RWPE2 (cell line): ENCODE data around the gene ARSG.

Source experiments
- ATAC-seq: fragments of 200-7000 bp; cut with Tn5 transposase; 3 replicates; pipeline ENCODE4 v1.9.1; 2021; ENCODE audit warnings: low read depth
- DNase-seq: peaks from one replicate; pipeline ENCODE4 v3.0.0-alpha.2; 2020; ENCODE audit warnings: low spot score
- H3K27ac ChIP-seq: fragments of 450-650 bp; 2 replicates; pipeline ENCODE4 v1.5.1; 2017; ENCODE audit warnings: mild to moderate bottlenecking; ENCODE audit not compliant: poor library complexity, severe bottlenecking
- H3K27me3 ChIP-seq: fragments of 250-450 bp; sonication (Bioruptor Pico); 2 replicates; pipeline ENCODE4 v1.5.1; 2021; ENCODE audit warnings: mild to moderate bottlenecking, moderate library complexity; ENCODE audit not compliant: insufficient read depth, poor library complexity, severe bottlenecking
- H3K36me3 ChIP-seq: fragments of 250-450 bp; sonication (Bioruptor Pico); 2 replicates; pipeline ENCODE4 v1.5.1; 2020; ENCODE audit warnings: low read depth, mild to moderate bottlenecking, moderate library complexity
- H3K4me1 ChIP-seq: fragments of 250-450 bp; sonication (Bioruptor Pico); 2 replicates; pipeline ENCODE4 v1.5.1; 2021; ENCODE audit warnings: mild to moderate bottlenecking, moderate library complexity; ENCODE audit not compliant: insufficient read depth, poor library complexity, severe bottlenecking
- H3K4me3 ChIP-seq: fragments of 250-450 bp; sonication (Bioruptor Pico); 2 replicates; pipeline ENCODE4 v1.5.1; 2021; ENCODE audit warnings: mild to moderate bottlenecking, moderate library complexity; ENCODE audit not compliant: severe bottlenecking
- H3K9me3 ChIP-seq: fragments of 250-450 bp; sonication (Bioruptor Pico); 2 replicates; pipeline ENCODE4 v1.5.1; 2021; ENCODE audit warnings: mild to moderate bottlenecking, moderate library complexity; ENCODE audit not compliant: severe bottlenecking
- CTCF ChIP-seq: fragments of 450-650 bp; IDR thresholded peaks from one replicate; pipeline ENCODE4 v1.5.1; 2017; ENCODE audit warnings: mild to moderate bottlenecking, moderate library complexity; ENCODE audit not compliant: poor library complexity, severe bottlenecking

ARSG gene

DNA sequence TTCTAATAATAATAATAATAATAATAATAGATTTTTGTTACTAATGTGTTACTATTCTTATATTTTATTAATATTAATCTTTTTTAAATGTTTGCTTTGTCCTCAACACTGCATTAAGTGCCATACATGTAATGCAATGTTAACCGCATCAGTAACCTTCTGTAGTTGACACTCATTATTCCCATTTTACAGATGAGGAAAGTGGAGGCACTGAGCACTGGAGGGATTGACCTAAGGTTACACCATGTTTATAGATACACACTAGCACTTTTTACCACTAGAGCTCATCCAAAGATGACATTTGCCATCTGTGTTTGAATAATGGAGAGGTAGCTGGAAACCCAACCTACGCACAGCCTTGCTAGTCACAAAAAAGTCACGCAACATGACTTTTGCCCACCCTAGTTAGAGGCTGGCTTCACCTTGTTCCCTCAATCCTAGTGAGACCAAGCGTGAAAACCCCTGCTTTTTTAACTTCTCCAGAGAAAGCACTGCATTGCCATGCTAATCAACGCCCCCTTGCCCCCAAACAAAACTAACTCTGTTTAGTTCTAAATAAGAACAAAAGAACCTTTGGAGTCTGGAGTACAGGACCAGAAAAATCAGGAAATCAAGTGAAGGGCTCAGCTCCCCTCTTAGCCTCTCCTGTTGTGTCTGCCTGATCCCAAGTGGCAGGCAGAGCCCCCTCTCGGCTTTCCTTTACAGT is 2.3 kb downstream of the ARSG start:
- peaks cover 41% of the 10 kb centered on the region for H3K27me3 ChIP-seq
- no peak for ATAC-seq
- no peak for TF ChIP-seq CTCF
- DNase-seq = no peak
- H3K4me3 ChIP-seq = no peak overlapping the region
- H3K9me3 ChIP-seq = no peaks in the 10 kb centered on the region
- H3K36me3 ChIP-seq = no peaks in the 10 kb centered on the region
- no peaks in the 10 kb centered on the region for H3K4me1 ChIP-seq
- no peak overlapping the region for H3K27ac ChIP-seq

DNA sequence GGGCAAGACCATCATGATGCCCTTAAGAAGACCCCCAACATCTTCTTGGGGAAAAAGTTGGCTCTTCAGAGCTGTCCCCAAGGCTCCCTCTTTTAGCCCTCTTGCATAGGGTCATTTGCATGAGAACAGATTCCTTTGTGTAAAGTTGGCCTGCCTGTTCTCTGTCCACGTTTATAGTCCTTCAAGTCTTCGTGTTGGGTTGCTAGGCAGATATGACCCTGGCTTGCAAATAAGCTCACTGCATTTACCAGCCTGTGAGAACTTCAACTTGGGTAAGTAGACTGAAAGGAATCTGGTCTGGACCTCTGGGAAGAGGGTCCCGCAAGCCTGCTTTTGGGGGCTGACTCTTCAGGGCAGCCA is 2.9 kb downstream of the ARSG start:
- ATAC-seq (no peak), DNase-seq (no peak)
- no peaks in the 10 kb centered on the region for H3K36me3 ChIP-seq
- H3K27ac ChIP-seq = no peak overlapping the region
- no peaks in the 10 kb centered on the region for H3K9me3 ChIP-seq
- no peak for TF ChIP-seq CTCF
- H3K4me3 ChIP-seq = no peak overlapping the region
- peaks cover 41% of the 10 kb centered on the region for H3K27me3 ChIP-seq
- H3K4me1 ChIP-seq = no peaks in the 10 kb centered on the region

DNA sequence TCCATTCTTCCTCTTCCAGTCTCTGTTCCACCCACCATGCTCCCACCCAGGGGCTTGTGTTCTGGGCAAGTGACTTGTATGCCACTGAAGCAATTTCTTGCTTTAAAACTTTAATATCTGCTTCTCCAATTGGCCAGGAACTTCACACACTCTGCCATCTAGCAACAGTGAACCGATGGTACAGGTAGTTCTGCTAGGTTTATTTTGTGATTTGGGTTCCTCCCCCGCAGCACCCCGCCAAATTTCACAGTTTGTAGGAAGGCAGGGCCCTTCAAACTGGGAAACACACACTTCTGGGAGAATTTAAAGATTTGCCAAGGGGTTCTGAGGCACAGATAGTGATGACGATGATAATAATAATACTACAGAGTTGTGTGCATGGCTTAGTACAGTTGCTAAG is 3.3 kb downstream of the ARSG start:
- TF ChIP-seq CTCF = no peak
- H3K27ac ChIP-seq = no peak overlapping the region
- H3K4me3 ChIP-seq = no peak overlapping the region
- H3K27me3 ChIP-seq = peaks cover 37% of the 10 kb centered on the region
- no peaks in the 10 kb centered on the region for H3K4me1 ChIP-seq
- ATAC-seq (no peak), DNase-seq (no peak)
- no peaks in the 10 kb centered on the region for H3K36me3 ChIP-seq
- H3K9me3 ChIP-seq = no peaks in the 10 kb centered on the region

- Histone ChIP-seq H3K9me3 (no peaks in the 10 kb centered on the region), H3K36me3 (no peaks in the 10 kb centered on the region), H3K27me3 (peaks cover 32% of the 10 kb centered on the region), H3K4me1 (no peaks in the 10 kb centered on the region), H3K27ac (no peak overlapping the region), H3K4me3 (no peak overlapping the region)
- DNase-seq (no peak), ATAC-seq (no peak)
- no peak for TF ChIP-seq CTCF
Measured at GRCh38 chr17:68295086-68295485, 3.8 kb downstream of the ARSG start.

DNA sequence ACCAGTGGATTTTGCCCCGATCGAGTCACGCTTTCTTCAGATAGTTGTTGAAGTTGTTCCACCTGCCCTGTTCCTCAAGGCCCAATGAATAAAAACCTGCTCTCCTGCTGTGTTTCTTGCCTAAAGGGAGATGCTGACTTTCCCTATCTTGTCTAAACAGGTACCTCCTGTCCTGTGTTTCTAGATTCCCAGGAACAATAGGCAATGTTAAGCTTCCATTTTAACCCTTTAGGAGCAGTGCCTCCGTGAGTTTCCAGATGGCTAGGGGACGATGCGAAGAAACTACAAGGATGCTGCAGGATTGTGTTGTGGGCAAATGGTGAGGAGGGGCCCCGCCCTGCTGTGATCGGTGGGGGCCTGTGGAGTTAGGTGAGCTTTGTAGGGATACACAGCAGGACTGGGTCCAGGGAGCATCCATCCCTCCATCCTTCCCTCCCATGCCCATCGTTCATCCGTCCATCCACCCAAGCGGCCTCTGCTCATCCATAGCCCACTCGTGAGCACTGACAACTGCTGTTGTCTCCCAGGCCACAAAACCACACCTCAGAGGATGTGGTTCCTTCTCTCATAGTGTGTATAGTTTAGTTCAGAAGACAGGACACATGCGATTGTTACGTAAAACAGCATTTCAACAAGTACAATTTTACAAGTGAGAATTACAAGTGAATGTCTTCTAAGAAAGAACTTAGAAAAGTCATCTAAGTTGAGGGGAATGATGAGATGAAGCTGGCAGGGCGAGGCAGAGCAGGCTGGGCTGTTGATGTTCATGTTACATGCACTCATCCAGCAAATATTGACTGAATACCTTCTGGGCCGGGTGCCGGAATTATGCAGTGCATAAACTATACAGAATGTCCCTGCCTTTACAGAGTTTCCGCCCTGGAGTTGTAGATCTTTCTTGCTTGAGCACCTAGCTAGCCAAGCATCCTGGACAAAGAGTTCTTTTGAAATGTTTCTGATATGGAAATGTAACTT is 5.2 kb downstream of the ARSG start:
- Histone ChIP-seq H3K36me3 (no peaks in the 10 kb centered on the region), H3K27ac (no peak overlapping the region), H3K4me1 (no peaks in the 10 kb centered on the region), H3K27me3 (peaks cover 22% of the 10 kb centered on the region), H3K9me3 (no peaks in the 10 kb centered on the region), H3K4me3 (no peak overlapping the region)
- TF ChIP-seq CTCF = no peak
- DNase-seq (no peak), ATAC-seq (no peak)
